Measurements from ENCODE around the gene SELL.
"Not testable (repeated sequence)": the region's sequence is repeated elsewhere in the genome, so short reads cannot be mapped to it uniquely, and the experiment has no call there.

The SELL gene

DNA sequence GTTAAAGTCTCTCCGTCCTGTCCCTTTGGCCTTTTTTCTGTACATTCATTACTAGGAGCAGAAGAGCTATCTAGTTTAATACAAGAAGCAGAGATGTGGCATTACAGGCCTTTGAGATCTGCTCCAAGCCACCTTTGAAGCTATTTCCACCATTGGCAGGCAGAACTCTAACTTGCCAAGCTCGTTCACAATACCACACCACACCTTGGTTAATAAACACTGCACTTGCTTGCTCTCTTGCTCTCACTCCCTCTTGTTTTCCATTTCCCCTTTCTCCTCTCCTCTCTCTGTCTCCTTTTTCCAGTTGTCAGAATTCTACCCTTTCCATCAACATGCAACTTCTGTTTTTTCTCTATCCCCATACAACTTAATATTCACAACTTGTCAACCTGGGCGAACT lies 15.4 kb upstream of the SELL start:
- DNase-seq (ENCODE audit: low spot score) = no peak
- TF ChIP-seq, protein P1, sequence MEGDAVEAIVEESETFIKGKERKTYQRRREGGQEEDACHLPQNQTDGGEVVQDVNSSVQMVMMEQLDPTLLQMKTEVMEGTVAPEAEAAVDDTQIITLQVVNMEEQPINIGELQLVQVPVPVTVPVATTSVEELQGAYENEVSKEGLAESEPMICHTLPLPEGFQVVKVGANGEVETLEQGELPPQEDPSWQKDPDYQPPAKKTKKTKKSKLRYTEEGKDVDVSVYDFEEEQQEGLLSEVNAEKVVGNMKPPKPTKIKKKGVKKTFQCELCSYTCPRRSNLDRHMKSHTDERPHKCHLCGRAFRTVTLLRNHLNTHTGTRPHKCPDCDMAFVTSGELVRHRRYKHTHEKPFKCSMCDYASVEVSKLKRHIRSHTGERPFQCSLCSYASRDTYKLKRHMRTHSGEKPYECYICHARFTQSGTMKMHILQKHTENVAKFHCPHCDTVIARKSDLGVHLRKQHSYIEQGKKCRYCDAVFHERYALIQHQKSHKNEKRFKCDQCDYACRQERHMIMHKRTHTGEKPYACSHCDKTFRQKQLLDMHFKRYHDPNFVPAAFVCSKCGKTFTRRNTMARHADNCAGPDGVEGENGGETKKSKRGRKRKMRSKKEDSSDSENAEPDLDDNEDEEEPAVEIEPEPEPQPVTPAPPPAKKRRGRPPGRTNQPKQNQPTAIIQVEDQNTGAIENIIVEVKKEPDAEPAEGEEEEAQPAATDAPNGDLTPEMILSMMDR (IDR thresholded peaks at IDR 0.05; ENCODE audit: extremely low read depth, insufficient read depth, missing control alignments) = no peak
- in situ Hi-C loops (cut with MboI; ENCODE audit: low pct_unique_long_range_greater_than_20kb, low sequenced_read_pairs, unreplicated experiment) = no loop called here

DNA sequence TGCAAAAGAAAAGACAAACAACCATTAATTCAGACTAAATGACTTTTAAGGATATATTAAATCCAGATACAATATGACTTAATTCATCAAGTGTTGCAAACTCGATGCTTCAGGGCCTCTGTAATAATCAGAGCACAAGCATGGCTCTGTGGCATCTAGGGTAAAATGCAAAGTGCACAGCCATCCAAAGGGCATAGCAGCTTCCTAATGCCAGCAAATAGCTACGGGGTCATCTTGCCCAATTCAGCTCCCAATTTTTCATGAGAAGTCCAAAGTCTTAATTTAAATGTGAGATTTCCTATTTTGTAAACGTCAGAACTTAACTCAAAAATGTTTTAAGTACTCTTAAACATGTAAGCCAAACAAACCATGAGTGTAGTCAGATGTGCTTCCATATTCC lies 14.5 kb upstream of the SELL start:
- DNase-seq (ENCODE audit: low spot score) = no peak
- in situ Hi-C loops (cut with MboI; ENCODE audit: low pct_unique_long_range_greater_than_20kb, low sequenced_read_pairs, unreplicated experiment) = no loop called here
- TF ChIP-seq, protein P1 (IDR thresholded peaks at IDR 0.05; ENCODE audit: extremely low read depth, insufficient read depth, missing control alignments) = no peak

DNA sequence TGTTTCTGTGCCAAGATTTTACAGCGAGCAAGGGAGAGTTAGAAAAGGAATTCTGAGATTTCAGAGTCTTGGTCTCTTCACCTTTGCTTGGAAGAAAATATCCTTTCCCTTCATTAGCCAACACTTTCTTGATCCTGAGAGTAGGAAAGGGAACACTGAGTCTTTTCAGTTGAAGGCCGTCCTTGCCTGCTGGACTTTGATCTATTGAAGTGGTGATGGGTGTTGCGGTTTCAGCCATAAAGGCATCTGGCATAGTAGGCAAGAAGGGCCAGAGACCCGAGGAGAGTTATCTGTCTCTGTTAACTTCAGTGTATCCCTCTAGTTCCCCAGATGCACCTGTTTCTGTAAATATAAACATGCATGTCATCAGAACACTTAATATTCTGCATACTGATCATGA lies 12.7 kb upstream of the SELL start:
- DNase-seq (ENCODE audit: low spot score) = no peak
- in situ Hi-C loops (cut with MboI; ENCODE audit: low pct_unique_long_range_greater_than_20kb, low sequenced_read_pairs, unreplicated experiment) = no loop called here
- TF ChIP-seq, protein P1 (IDR thresholded peaks at IDR 0.05; ENCODE audit: extremely low read depth, insufficient read depth, missing control alignments) = no peak

DNA sequence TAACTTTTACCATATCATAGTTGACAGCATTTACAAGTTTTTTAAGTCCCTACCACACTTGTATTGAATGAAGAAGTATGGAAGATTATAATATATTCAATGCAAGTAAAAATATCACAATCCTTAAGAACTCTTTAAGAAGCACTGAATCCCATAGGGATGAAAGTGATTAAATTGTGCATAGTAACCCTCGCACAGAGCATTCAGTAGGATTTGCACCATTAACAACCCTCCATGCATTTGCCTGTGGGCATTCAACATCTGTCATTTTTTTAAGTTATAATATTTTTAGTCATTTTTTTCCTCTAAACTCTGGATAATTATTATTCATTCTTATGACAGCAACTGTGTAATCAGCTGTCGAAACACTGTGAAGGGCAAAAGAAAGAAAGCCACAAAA lies 12.3 kb upstream of the SELL start:
- TF ChIP-seq, protein P1 (IDR thresholded peaks at IDR 0.05; ENCODE audit: extremely low read depth, insufficient read depth, missing control alignments) = no peak

DNA sequence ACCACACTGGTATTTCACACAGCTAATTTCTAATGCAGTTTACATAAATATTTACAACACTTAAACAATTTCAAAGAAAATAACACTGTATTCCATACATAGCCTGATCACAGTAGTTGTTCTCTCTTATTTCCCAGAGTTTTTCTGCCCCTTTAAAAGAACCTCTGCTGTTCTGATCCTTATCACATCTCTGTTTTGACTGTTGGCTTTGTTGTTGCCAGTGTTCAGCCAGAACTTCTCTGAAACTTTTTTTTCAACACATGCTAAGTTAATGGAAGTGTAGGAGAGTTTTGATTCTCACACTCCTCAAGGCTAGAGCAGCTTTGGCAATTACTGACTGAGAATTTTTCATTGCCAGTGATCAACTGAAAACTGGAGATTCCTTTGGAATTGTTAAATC lies 11.4 kb upstream of the SELL start:
- TF ChIP-seq, protein P1 (IDR thresholded peaks at IDR 0.05; ENCODE audit: extremely low read depth, insufficient read depth, missing control alignments) = no peak
- DNase-seq (ENCODE audit: low spot score) = no peak
- in situ Hi-C loops (cut with MboI; ENCODE audit: low pct_unique_long_range_greater_than_20kb, low sequenced_read_pairs, unreplicated experiment) = no loop called here

More for the DNA sequence above, 12.3 kb upstream of the SELL start:
- in situ Hi-C loops (cut with MboI; ENCODE audit: low pct_unique_long_range_greater_than_20kb, low sequenced_read_pairs, unreplicated experiment) = no loop called here
- no peak for DNase-seq (ENCODE audit: low spot score)

DNA sequence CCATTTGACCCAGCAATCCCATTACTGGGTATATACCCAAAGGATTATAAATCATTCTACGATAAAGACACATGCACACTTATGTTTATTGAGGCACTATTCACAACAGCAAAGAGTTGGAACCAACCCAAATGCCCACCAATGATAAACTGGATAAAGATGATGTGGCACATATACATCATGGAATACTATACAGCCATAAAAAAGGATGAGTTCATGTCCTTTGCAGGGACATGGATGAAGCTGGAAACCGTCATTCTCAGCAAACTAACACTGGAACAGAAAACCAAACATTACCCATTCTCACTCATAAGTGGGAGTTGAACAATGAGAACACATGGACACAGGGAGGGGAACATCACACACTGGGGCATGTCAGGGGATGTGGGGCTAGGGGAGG lies 3.7 kb upstream of the SELL start:
- in situ Hi-C loops (cut with MboI; ENCODE audit: low pct_unique_long_range_greater_than_20kb, low sequenced_read_pairs, unreplicated experiment); DNase-seq (ENCODE audit: low spot score): not testable (repeated sequence)

DNA sequence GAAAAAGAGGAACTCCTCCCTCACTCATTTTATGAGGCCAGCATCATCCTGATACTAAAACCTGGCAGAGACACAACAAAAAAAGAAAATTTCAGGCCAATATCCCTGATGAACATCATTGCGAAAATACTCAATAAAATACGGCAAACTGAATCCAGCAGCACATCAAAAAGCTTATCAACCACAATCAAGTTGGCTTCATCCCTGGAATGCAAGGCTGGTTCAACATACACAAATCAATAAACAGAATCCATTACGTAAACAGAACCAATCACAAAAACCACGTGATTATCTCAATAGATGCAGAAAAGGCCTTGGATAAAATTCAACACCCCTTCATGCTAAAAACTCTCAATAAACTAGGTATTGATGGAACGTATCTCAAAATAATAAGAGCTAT lies 1.7 kb upstream of the SELL start:
- in situ Hi-C loops (cut with MboI; ENCODE audit: low pct_unique_long_range_greater_than_20kb, low sequenced_read_pairs, unreplicated experiment) = not testable (repeated sequence)

DNA sequence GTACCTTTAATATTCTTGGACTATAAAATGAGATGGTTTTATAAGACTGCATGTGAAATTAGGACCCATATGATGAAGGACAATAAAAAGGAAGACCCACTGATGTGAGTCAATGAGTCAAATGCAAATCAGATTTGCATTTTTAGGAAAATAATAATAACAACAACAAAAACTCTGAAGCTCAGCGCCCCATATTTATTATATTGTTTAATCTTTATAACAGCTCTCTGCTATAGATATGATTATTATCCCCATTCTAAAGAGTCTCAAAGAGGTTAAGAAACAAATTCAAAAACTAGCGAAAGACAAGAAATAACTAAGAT lies 850 bp upstream of the SELL start:
- no peak for DNase-seq (ENCODE audit: low spot score)
- in situ Hi-C loops (cut with MboI; ENCODE audit: low pct_unique_long_range_greater_than_20kb, low sequenced_read_pairs, unreplicated experiment) = no loop called here
- TF ChIP-seq, protein P1 (IDR thresholded peaks at IDR 0.05; ENCODE audit: extremely low read depth, insufficient read depth, missing control alignments) = no peak

More for the DNA sequence above, 1.7 kb upstream of the SELL start:
- not testable (repeated sequence) for DNase-seq (ENCODE audit: low spot score)
